NCI-H1694 treated with DMSO at 0.1 percent for 48 hours (cell line): Measurements from ENCODE around the gene MAL.
"Not testable (repeated sequence)": the region's sequence is repeated elsewhere in the genome, so short reads cannot be mapped to it uniquely, and the experiment has no call there.

Experiments
- DNase-seq: peaks from one replicate; lab custom pipeline; 2025; lab: John Stamatoyannopoulos, UW

The MAL gene

DNA sequence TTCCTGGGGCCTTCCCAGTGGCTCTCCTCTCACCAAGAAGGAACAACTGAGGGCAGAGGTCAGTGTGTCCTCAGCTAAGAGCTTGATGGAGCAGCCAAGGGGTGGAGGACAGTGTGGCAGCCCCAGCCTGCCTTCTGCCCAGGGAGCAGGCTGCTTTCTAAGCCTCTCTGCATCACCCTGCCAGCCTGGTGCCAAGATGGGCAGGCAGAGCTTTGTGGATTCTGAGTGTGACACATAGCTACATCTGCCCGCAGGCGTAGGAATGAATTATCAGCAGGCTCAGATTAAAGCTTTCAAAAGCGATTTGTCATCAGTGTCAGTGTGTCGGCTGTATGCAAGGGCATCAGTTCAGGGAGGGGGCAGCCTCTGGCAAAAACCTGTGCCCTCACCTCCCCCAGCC is 8.7 kb downstream of the MAL start:
- no peak for DNase-seq

DNA sequence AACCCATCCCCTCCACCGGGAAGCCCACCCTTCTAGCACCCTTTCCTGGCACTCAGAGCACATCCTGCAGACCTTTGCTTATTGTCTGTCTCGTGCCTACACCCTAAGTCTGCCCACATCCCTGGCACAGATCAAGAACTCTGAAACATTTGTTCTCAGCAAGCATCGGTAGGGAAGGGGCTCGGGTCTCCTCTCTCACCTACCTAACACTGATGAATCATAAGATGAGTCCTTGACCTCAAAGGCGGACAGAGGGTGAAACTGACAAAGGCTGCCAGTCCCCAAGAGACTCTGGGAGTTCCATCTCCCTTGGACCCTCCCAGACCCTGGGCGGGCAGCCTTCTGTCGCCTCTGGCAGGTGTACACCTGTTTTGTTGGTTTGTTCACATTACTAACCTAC is 9.3 kb downstream of the MAL start:
- no peak for DNase-seq

DNA sequence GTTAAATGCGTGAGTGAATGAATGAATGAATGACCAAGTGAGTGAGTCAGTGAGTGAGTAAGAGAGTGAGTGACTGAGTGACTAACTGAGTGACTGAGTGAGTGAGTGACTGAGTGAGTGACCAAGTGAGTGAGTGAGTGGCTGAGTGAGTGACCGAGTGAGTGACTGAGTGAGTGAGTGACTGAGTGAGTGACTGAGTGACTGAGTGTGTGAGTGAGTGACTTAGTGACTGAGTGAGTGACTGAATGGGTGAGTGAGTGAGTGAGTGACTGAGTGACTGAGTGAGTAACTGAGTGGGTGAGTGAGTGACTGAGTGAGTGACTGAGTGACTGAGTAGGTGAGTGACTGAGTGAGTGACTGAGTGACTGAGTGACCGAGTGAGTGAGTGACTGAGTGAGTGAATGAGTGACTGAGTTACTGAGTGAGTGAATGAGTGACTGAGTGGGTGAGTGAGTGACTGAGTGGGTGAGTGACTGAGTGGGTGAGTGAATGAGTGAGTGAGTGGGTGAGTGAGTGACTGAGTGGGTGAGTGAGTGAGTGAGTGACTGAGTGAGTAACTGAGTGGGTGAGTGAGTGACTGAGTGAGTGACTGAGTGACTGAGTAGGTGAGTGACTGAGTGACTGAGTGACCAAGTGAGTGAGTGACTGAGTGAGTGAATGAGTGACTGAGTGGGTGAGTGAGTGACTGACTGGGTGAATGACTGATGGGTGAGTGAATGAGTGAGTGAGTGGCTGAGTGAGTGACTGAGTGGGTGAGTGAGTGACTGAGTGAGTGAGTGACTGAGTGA is 11.3 kb downstream of the MAL start:
- no peak for DNase-seq

DNA sequence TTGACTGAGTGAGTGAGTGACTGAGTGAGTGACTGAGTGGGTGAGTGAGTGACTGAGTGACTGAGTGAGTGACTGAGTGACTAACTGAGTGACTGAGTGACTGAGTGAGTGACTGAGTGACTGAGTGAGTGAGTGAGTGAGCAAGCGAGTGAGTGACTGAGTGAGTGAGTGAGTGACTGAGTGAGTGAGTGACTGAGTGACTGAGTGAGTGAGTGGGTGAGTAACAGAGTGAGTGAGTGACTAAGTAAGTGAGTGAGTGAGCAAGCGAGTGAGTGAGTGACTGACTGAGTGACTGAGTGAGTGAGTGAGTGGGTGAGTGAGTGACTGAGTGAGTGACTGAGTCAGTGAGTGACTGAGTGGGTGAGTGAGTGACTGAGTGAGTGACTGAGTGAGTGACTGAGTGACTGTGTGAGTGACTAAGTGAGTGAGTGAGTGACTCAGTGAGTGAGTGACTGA is 11.9 kb downstream of the MAL start:
- no peak for DNase-seq

DNA sequence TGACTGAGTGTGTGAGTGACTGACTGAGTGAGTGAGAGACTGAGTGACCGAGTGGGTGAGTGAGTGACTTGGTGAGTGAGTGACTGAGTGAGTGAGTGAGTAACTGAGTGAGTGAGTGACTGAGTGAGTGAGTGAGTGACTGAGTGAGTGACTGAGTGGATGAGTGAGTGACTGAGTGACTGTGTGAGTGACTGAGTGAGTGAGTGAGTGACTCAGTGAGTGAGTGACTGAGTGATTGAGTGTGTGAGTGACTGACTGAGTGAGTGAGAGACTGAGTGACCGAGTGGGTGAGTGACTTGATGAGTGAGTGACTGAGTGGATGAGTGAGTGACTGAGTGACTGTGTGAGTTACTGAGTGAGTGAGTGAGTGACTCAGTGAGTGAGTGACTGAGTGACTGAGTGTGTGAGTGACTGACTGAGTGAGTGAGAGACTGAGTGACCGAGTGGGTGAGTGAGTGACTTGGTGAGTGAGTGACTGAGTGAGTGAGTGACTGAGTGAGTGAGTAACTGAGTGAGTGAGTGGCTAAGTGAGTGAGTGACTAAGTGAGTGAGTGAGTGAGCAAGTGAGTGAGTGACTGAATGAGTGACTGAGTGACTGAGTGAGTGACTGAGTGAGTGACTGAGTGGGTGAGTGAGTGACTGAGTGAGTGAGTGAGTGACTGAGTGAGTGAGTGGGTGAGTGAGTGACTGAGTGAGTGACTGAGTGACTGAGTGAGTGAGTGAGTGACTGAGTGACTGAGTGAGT is 12.5 kb downstream of the MAL start:
- DNase-seq, result not testable (repeated sequence)

DNA sequence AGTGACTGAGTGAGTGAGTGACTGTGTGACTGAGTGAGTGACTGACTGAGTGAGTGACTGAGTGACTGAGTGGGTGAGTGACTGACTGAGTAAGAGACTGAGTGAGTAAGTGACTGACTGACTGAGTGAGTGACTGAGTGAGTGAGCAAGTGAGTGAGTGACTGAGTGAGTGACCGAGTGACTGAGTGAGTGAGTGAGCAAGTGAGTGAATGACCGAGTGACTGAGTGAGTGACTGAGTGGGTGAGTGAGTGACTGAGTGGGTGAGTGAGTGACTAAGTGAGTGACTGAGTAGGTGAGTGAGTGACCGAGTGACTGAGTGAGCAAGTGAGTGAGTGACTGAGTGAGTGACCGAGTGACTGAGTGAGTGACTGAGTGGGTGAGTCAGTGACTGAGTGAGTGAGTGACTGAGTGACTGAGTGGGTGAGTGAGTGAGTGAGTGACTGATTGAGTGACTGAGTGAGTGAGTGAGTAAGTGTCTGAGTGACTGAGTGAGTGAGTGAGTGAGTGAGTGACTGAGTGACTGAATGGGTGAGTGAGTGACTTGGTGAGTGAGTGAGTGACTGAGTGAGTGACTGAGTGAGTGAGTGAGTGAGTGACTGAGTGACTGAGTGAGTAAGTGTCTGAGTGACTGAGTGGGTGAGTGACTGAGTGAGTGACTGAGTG is 13.3 kb downstream of the MAL start:
- DNase-seq, result no peak

DNA sequence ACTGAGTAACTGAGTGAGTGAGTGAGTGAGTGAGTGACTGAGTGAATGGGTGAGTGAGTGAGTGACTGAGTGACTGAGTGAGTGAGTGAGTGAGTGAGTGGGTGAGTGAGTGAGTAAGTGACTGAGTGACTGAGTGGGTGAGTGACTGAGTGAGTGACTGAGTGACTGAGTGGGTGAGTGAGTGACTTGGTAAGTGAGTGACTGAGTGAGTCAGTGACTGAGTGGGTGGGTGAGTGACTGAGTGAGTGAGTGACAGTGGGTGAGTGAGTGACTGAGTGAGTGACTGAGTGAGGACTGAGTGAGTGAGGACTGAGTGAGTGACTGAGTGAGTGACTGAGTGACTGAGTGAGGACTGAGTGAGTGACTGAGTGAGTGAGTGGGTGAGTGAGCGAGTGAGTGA is 13.9 kb downstream of the MAL start:
- DNase-seq, result no peak

DNA sequence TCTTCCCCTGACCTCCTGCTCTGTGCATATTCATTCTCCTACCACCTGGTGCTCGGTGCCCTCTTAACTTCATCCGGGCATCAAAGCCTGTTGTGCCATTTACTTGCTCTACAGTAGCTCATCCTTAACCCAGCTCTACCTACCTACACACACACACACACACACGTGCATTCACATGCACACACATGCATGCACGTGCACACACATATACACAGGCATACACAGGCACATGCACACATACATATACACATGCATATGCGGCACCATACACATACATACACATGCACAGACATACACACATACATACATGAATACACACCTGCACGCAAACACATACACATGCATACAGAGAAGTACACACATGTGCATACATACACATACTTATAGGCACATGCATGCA is 14.5 kb downstream of the MAL start:
- DNase-seq, result no peak

DNA sequence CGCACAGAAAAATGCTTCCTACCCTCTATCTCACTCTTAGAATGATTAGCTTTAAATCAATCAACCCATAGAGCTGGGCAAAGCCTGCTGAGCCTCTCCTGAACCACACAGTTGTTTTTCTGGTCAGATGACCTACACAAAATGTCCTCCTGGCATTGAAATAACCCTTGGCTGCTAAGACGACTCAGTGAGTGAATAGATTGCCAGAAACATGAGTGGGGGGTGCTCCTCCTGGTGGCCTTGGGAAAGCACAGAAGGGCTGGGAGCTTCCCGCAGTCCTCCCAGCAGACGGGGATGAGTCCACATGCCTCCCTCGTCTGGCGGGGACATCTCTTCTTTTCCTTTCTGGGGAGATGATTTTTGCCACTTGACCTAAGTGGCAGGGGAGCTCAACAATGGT is 14.9 kb downstream of the MAL start:
- no peak for DNase-seq

DNA sequence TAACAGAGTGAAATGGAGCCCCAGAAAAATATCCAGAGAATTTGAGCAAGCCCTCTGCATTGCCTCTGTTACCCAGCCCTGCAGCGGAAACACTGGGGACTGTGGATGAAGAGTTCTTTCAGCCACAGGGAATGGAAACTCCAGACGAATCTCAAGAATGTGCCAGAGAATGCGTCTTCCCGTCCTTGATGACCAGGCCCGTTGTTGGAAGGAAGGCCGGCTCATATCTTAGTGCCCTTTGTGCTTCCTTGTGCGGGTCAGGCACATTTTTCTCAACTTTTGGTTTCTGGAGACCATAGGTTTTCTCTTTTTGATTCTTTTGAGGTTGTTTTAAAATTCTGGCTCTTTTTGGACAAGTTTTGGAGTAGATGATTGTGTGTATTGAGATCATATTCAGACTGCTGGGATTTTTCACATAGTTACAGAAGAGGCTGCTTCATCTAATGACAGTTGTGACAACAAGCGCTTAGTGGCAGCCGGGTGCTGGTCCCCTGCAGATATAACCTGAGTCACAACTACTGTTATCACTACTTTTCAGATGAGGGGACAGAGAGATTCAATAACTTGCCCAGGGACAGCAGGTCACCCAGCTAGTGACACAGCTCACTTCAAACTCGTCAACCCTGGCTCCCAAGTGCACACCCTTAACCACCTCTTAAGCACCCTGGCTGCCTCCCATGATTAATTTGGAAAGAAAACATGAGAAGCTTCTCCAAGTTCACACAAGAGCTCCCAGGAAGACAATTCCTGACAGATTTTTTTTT is 15.7 kb downstream of the MAL start:
- no peak for DNase-seq

DNA sequence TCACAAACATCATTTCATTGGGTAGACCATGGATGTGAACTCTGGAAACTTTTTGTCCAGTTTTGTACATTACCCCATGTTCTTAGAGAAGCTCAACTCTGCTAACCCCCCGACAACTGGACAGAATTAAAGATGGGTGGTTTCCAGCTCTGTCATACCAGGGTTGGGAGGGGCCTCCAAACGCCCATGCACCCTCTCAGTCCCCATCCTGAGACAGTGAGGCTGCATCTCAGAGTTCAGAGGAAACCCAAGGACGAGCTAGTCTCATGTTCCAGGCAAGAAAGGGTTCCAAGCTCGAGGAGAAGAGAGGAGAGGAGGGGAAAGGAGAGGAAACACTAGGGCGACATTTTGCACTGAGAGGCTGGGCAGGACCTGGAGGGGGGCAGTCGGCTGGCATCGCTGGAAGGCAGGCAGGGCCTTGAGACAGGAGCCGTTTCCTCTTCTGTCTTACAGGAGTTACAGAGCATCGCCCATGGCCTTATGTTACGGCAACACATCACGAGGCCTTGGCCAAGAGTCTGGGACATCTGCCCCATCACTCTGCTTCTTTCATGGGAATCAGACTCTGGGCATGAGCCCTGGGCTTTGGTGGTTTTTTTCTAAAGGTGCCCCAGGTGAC is 16.4 kb downstream of the MAL start:
- DNase-seq, result no peak

DNA sequence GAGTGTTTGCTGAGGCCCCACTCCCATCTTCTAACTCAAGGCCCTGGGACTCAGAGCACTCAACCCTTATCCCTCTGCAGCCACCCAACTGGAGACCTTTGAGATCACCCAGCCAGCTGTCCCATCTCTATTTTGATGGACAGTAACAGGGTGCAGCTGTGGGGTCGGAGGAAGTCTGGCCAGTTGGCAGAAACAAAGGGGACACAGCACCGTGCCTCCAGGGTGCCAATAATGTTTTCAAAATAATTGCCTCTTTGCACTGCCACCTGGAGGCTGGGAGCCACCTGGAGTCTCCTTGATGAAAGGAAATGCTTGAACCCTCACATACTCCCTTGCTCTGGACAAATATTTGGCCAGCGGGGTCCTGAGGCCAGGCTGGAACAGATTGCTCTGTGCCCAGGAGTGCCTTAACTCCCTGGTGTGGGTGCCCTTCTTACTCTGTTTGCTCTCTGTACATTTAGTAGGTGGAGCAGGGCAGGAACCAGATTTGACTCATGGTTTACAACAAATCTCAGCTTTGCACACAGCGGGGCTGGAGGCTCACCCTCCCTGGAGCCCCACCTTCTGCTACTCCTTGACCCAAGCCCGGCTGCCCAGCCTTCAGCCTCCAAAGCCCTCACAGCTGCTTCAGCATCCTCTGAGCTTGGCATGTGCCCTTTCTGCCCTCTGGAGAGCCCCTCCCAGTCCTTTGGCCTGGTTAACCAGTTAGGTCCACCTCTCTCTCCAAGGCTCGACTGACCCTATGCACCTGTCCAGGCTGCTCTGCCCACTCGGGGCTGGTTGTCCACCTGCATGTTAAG is 17.2 kb downstream of the MAL start:
- no peak for DNase-seq

DNA sequence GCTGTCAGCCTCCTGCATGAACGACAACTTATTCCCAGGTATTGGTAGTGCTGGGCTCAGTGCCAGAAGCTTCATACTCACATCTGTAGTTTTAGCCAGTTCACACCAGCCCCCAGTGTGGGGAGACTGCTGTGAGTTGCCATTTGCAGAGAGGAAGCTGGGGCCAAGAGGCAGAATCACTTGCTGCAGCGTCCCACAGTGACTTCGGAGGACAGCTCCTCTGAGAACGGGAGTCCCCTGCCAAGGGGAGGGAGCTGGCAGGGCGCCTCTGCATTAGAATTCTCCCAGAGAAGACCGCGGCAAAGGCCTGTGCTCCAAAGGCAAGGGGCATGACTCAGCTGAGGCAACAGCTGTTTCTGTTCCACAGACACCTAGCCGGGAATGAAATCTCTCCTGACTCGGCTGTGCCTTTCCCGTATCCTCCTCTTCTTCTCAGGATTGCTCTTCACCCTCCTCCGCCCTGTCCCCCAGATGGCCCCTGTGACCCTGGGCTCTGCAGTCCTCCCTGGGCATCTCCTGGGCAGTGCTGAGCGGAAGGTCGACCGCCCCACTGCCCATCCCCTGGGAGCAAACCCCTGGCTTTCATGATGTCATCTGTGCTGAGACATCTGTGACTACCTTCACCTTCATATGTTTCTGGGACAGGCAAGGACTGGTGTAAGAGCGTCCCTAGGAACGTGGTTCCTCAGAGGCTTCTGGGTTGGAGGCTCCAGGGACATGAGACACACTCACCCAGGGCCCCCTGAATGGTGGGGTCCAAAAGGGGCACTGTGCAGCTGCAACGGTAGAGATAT is 18.0 kb downstream of the MAL start:
- DNase-seq, result peak; percentile 16

DNA sequence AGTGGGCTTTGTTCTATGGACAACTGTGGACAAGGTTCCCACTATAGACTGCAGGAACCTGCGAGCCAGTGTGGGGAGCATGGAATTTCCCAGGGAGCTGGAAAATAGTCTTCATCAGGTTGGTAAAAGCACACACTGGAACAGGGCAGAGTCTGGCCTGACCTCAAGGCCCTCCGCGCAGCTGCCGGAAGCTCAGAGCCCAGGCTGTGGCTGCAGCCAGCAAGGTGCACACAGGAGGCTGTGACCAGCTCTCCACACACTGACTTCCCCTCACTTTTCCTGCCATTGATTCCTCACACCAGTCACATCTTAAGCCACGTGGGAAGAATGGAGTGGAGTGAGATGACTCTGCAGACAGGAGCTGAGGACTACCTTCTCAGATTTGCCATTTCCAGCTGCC is 19.1 kb downstream of the MAL start:
- DNase-seq, result no peak

DNA sequence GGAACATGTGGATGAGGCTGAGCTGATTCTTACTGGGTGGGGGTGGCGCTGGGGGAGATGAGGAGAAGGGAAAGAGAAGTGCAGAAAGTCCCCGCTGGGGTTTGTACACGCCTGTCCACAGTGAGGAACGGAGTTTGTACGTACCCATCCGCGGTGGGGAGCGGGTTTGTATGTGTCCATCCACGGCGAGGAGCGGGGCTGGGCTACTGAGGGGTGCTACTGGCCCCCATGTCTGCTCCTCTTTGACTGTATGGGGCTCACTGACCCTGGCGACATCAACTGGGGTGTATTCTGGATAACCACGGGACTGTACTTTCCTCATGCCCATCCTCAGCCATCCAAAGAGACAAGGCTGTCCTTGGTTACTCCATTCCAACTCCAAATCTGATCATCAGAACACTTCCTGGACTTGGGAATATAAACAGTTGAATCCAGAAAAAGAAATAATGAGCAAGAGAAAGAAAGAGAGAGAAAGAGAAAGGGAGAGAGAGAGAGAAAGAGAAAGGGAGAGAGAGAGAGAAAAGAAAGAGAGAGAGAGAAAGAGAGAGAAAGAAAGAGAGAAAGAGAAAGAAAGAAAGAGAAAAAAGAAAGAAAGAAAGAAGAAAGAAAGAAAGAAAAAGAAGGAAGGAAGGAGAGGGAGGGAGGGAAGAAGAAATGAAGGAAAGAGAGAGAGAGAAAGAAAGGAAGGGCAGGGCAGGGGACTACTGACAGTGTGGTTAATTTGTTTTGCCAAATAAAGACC is 21.0 kb downstream of the MAL start:
- DNase-seq, result no peak

DNA sequence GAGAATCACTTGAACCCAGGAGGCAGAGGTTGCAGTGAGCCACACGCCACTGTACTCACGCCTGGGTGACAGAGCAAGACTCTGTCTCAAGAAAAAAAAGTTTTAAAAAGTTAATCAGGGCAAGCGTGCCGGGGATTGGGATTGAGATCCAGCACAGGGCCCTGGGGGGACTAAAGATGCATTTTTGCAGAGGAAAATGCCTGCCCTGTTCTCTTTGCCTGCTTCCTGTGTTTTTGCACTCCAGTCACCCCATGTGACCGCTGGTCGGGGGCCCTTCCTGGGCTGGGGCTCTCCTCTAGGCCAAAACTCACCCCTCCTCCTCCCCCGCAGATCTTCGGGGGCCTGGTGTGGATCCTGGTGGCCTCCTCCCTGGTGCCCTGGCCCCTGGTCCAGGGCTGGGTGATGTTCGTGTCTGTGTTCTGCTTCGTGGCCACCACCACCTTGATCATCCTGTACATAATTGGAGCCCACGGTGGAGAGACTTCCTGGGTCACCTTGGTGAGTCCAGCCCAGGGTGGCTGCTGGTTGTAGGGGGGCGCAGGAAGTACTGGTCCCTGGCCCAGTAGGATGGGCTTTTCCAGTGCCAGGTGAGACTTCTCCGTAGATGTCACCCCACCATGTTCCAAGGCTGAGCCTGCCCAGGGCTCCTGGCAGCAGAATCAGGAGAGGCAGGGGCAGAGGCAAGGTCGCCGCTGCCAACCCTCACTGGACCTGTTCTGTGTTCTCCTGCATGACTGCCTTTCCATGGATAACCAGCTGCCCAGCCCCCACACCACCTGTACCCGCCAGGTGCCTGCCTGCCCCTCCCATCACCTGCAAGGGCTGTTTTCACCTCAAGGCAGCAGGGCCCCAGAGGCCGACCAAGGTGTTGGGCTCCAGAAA is 22.4 kb downstream of the MAL start:
- no peak for DNase-seq

DNA sequence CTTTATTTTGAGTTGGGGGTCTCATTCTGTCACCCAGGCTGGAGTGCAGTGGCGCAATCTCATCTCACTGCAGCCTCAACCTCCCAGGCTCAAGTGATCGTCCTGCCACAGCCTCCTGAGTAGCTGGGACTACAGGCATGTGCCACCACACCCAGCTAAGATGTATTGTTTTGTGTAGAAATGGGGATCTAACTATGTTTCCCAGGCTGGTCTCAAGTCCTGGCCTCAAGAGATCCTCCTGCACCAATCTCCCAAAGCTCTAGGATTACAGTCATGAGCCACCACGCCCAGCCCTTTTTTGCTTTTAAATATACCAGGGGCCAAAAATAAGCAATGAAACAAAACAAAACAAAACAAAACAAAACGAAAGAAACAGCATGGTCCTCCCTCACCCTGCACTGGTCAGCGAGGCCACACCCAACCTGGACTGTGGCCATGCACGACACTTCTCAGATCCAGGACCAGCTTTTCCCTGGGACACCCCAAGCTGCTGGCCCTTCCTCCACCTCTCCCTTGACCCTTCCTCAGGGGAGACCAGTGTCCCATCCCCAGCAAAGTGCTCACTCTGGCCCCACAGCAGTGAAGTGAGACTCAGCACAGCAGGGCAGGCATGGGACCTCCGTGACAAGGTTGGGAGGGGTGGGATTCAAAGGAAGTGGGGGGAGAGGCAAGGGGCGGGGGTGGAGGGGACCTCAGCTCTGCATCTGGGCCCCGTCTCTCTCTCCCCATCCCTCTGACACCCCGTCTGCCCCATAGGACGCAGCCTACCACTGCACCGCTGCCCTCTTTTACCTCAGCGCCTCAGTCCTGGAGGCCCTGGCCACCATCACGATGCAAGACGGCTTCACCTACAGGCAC is 23.5 kb downstream of the MAL start:
- DNase-seq, result no peak

DNA sequence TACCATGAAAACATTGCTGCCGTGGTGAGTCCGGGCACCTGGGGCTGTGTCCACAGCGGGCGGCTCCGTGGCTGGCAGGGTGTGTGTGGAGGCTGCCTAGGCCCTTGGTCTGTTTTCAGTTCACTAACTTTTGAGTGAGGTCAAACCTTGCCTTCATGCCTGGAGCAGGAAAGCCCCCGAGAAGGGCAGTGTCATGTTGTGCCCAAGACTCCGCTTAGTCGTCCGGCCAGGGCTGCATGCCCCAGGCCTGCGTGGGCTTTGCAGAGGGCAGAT is 24.1 kb downstream of the MAL start:
- DNase-seq, result no peak
